ENCODE measurements around the gene RAD18.

Gene RAD18

GRCh38 chr3:8984526-8984925 lies 21.3 kb upstream of the RAD18 start:
- H3K4me3 ChIP-seq (ENCODE audit: low read depth, low read length, poor library complexity, severe bottlenecking): no peak overlapping the region
- H2AFZ ChIP-seq (ENCODE audit: low read length): no peak overlapping the region
- H3K4me1 ChIP-seq (ENCODE audit: insufficient read depth, low read length, severe bottlenecking): no peaks in the 10 kb centered on the region
- H3K27ac ChIP-seq (ENCODE audit: low read depth, low read length, poor library complexity, severe bottlenecking): no peak overlapping the region
- no peaks in the 10 kb centered on the region for H3K9me3 ChIP-seq (ENCODE audit: low read length)
- no peak for TF ChIP-seq CTCF (IDR thresholded peaks at IDR 0.05; ENCODE audit: low read length)
- TF ChIP-seq EZH2 (IDR thresholded peaks at IDR 0.05; ENCODE audit: borderline replicate concordance, low read length): no peak
- H4K20me1 ChIP-seq (ENCODE audit: insufficient read depth, low read length): no peaks in the 10 kb centered on the region
- no peaks in the 10 kb centered on the region for H3K9me2 ChIP-seq (ENCODE audit: low read depth, low read length)
- H3F3A ChIP-seq (ENCODE audit: insufficient read depth, low read length): no peaks in the 10 kb centered on the region
- H3K79me2 ChIP-seq (ENCODE audit: insufficient read depth, low read length): no peaks in the 10 kb centered on the region
- no peak overlapping the region for H3K4me2 ChIP-seq (ENCODE audit: low read length)
- H3K27me3 ChIP-seq (ENCODE audit: insufficient read depth, low read length): no peaks in the 10 kb centered on the region
- H3K36me3 ChIP-seq (ENCODE audit: insufficient read depth, low read length): no peaks in the 10 kb centered on the region
- H3K9ac ChIP-seq (ENCODE audit: low read length): no peak overlapping the region

GRCh38 chr3:8984081-8984480 lies 20.8 kb upstream of the RAD18 start:
- Histone ChIP-seq H2AFZ (ENCODE audit: low read length) (no peak overlapping the region), H3F3A (ENCODE audit: insufficient read depth, low read length) (no peaks in the 10 kb centered on the region), H3K9me2 (ENCODE audit: low read depth, low read length) (no peaks in the 10 kb centered on the region), H4K20me1 (ENCODE audit: insufficient read depth, low read length) (no peaks in the 10 kb centered on the region), H3K4me3 (ENCODE audit: low read depth, low read length, poor library complexity, severe bottlenecking) (no peak overlapping the region), H3K9ac (ENCODE audit: low read length) (no peak overlapping the region), H3K27ac (ENCODE audit: low read depth, low read length, poor library complexity, severe bottlenecking) (no peak overlapping the region), H3K9me3 (ENCODE audit: low read length) (no peaks in the 10 kb centered on the region), H3K4me1 (ENCODE audit: insufficient read depth, low read length, severe bottlenecking) (no peaks in the 10 kb centered on the region), H3K27me3 (ENCODE audit: insufficient read depth, low read length) (no peaks in the 10 kb centered on the region), H3K79me2 (ENCODE audit: insufficient read depth, low read length) (no peaks in the 10 kb centered on the region), H3K4me2 (ENCODE audit: low read length) (no peak overlapping the region), H3K36me3 (ENCODE audit: insufficient read depth, low read length) (no peaks in the 10 kb centered on the region)
- TF ChIP-seq CTCF (IDR thresholded peaks at IDR 0.05; ENCODE audit: low read length) (no peak), EZH2 (IDR thresholded peaks at IDR 0.05; ENCODE audit: borderline replicate concordance, low read length) (no peak)

- no peak overlapping the region for H3K27ac ChIP-seq (ENCODE audit: low read depth, low read length, poor library complexity, severe bottlenecking)
- H3K79me2 ChIP-seq (ENCODE audit: insufficient read depth, low read length): no peaks in the 10 kb centered on the region
- H3K9ac ChIP-seq (ENCODE audit: low read length): no peak overlapping the region
- H3F3A ChIP-seq (ENCODE audit: insufficient read depth, low read length): no peaks in the 10 kb centered on the region
- no peak overlapping the region for H3K4me3 ChIP-seq (ENCODE audit: low read depth, low read length, poor library complexity, severe bottlenecking)
- H3K9me3 ChIP-seq (ENCODE audit: low read length): no peaks in the 10 kb centered on the region
- H3K4me2 ChIP-seq (ENCODE audit: low read length): no peak overlapping the region
- H3K9me2 ChIP-seq (ENCODE audit: low read depth, low read length): no peaks in the 10 kb centered on the region
- no peaks in the 10 kb centered on the region for H3K36me3 ChIP-seq (ENCODE audit: insufficient read depth, low read length)
- no peak overlapping the region for H2AFZ ChIP-seq (ENCODE audit: low read length)
- no peaks in the 10 kb centered on the region for H4K20me1 ChIP-seq (ENCODE audit: insufficient read depth, low read length)
- H3K4me1 ChIP-seq (ENCODE audit: insufficient read depth, low read length, severe bottlenecking): no peaks in the 10 kb centered on the region
- no peaks in the 10 kb centered on the region for H3K27me3 ChIP-seq (ENCODE audit: insufficient read depth, low read length)
- no peak for TF ChIP-seq CTCF (IDR thresholded peaks at IDR 0.05; ENCODE audit: low read length)
- no peak for TF ChIP-seq EZH2 (IDR thresholded peaks at IDR 0.05; ENCODE audit: borderline replicate concordance, low read length)
These were observed 20.3 kb upstream of the RAD18 start for GRCh38 chr3:8983591-8983990.

All from OCI-LY1 (cell line).